Cardiac septum (tissue), 1 donor: ENCODE results near the gene TRAF3IP3. TPM values are rescaled to one million over a fixed set of nuclear protein-coding genes. Genes with fewer than 3 reads are reported as not detected.

Experiments used
- DNase-seq: peaks from one replicate; pipeline ENCODE4 v3.0.0-alpha.2; 2020; ENCODE audit warnings: low spot score
- intact Hi-C: fragments of 100-400 bp; cut with DNase I; formaldehyde crosslinking; loops from one replicate; pipeline ENCODE4 v1.14.0; 2022
- total RNA-seq: library from RNA; stranded (reverse); fragmentation: NEBNext Ultra II Directional; extraction: Animal tissue kit (Norgen Biotek cat#: 25700); gene quantifications from one replicate; pipeline ENCODE4 v1.2.1, GENCODE V29; 2021
- donor health status: DM: no; HTN: no; CAD: no.

Gene TRAF3IP3
- total RNA-seq, 1 donor from 2014 or later = 1.00 TPM

- DNase-seq = no peak
- intact Hi-C loops = no loop called here
Measured at GRCh38 chr1:209816923-209817322, 61.1 kb downstream of the TRAF3IP3 start.

- no peak for DNase-seq
- intact Hi-C loops = no loop called here
Measured at GRCh38 chr1:209817691-209818090, 61.8 kb downstream of the TRAF3IP3 start.

- intact Hi-C loops = no loop called here
- no peak for DNase-seq
Measured at GRCh38 chr1:209819058-209819457, 63.2 kb downstream of the TRAF3IP3 start.

- DNase-seq = no peak
- intact Hi-C loops = loop anchor here (10.0 kb wide), 1 partner anchor 246 kb away; no protein-coding TSS in a partner anchor
Measured at GRCh38 chr1:209820986-209821385, 65.1 kb downstream of the TRAF3IP3 start.

- no peak for DNase-seq
Measured at GRCh38 chr1:209822706-209823105, 66.9 kb downstream of the TRAF3IP3 start.

DNA sequence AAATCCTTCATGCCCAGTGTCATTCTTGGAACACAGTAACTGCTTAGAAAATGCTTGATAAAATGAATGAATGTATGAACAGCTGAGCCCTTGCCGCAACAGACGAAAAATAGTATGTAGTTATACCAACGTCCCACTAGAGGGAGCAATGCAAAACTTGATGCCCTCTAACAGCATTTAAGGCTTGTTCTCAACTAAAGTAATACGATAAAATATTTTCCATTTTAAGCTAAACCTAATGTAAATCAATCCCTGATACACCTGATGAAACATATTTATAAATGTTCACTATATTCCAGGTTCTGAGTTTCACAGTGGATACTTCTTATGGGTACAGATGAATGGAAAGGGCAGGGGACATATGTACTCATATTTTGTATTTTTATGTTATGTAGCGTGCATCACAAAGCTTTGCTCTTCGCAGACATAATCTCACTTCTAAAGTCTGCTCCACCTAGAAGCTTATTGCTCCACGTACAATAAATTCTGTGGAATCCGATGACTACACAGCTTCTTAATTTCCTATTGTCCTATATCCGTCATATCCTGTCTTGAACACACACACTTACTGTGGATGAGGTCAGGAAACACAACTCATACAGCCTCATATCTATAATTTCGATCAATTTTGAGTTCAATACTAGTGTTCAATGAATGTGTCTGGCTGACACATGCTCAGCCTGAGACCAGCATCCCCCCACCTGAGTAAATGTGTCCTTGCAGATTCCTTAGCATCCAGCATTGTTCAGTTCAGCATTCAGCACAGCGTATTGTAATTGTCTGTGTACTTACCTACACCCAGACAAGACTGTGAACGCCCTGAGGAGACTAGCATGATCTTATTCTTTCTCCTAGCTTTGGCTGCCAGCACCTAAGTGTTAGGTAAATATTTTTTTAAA lies 67.5 kb downstream of the TRAF3IP3 start:
- no peak for DNase-seq
- intact Hi-C loops = loop anchor here (10.0 kb wide), 1 partner anchor 249 kb away; no protein-coding TSS in a partner anchor

More at GRCh38 chr1:209822706-209823105, 66.9 kb downstream of the TRAF3IP3 start:
- intact Hi-C loops = loop anchor here (10.0 kb wide), 1 partner anchor 248 kb away; no protein-coding TSS in a partner anchor

DNA sequence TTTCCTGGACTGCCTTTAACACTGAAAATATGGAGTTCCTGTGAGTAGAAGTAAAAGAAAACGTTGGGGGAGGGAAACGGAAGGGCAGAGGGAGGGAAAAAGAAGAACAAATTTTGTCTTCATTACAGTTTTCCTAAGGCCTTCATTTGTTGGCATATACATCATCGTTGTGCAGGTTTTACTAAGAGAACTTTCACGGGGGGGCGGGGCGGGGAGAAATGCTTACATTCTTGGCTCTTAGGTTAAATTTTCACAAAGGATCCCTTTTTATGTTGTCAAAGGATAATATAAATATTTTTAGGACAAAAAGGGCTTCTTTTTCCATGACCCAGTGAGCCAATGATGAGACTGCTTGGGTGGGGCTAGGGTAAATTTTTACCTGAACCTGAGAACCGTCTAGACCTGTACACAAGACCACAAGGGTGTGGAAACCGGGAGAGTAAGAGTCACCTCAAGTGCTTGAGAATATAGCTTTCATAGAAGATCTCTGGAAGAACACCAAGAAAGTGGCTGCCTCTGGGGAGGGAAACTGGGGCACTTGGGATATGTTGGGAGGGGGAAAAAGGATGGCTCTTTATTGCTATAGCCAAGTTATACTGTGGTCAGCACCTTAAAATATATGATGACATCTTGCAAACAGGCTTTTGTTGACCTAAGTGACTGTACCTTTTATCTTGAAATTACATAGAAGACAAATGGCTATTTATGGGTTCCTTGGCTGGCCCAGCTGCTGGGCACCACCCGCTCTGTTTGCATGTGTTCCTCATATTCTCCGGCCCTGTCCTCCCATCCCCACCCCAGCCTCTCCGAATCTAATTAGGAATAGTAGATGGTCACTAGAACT lies 70.0 kb downstream of the TRAF3IP3 start:
- DNase-seq = no peak
- intact Hi-C loops = loop anchor here (5.0 to 10.0 kb wide), 2 partner anchors 59 to 251 kb away; no protein-coding TSS in a partner anchor

DNA sequence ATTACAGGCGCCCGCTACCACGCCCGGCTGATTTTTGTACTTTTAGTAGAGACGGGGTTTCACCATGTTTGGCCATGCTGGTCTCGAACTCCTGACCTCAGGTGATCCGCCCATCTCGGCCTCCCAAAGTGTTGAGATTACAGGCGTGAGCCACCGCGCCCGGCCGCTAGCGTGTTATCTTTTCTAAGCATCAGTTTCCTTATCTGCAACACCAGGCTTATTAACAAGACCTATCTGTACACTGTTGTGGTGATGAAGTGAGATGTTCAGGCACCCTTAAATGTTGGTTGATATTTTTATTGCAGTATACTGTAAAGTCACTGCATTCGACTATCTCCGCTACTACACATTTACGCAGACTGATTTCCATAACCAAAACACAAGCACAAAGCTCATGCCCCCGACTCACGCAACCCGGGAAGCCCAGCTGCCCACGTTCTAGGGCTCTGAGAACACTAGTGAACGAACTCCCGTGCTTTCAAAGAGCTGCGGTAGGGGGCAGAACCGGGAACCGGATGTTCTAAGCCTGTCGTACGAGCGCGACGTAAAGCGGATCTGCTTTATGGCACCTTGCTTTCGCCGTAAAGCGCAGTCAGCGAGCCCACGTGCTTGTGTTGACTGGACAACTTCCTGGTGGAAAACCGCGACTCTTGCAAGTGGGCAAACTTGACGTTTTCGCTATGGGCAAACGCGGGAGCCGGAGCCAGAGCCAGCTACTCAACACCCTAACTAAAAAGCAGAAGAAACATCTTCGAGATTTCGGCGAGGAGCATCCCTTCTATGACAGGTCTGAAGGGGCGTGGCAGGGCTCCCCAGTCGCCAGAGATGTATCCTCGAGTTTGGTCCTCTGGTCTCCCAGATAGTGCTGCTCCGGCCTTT lies 71.8 kb downstream of the TRAF3IP3 start, which contains the start of gene UTP25:
Gene UTP25 (plus strand): TSS at position 589 of the 879 bp plus-strand sequence. CDS start 92 bp downstream, at position 681.
- DNase-seq = peak; percentile 96
- intact Hi-C loops = loop anchor here (1.0 to 10.0 kb wide), 3 partner anchors 43 to 253 kb away; partner anchors contain the start of gene C1orf74

- DNase-seq = no peak
- intact Hi-C loops = loop anchor here (5.0 to 10.0 kb wide), 2 partner anchors 62 to 255 kb away; no protein-coding TSS in a partner anchor
Measured at GRCh38 chr1:209829716-209830115, 73.9 kb downstream of the TRAF3IP3 start.

DNA sequence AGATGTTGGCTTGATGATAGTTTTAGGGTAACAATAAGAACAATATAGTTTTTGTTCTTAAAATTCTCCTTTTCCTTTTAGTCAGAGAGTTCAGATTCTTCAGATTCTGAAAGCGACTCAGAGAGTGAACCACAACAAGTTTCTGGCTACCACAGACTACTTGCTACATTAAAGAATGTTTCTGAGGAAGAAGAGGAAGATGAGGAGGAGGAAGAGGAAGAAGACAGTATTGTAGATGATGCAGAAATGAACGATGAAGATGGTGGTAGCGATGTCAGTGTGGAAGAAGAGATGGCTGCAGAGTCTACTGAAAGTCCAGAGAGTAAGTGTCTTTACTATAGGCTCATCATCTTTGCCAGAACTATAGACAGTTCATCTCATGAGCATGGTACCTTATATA lies 74.9 kb downstream of the TRAF3IP3 start:
- intact Hi-C loops = no loop called here
- no peak for DNase-seq

DNA sequence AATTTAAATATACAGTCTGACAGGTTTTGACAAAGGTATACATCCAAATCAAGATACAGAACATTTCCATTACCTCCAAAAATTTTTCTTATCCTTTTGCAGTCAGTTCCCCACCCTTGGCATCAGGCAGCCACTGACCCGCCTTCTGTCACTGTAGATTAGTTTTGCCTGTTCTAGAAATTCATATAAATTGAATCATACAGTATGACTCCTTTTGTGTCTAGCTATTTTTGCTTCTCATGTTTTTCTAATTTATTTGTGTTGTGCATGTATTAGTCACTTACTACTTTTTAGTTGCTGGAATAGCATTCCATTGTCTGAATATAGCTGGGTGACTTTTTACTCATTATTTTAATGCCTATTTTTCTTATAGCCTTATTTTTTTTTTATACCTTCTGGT lies 75.8 kb downstream of the TRAF3IP3 start:
- no peak for DNase-seq
- intact Hi-C loops = no loop called here

Other genes starting within 250 kb of the TRAF3IP3 start
- gene CAMK1G, start 172.3 kb upstream of the TRAF3IP3 start, total RNA-seq = not detected
- gene LAMB3, start 103.6 kb upstream of the TRAF3IP3 start, total RNA-seq = 3.6 TPM
- gene G0S2, start 80.6 kb upstream of the TRAF3IP3 start, total RNA-seq = 246 TPM
- gene HSD11B1, start 51.2 kb upstream of the TRAF3IP3 start, total RNA-seq = 15.0 TPM
- 1.6 TPM for gene C1orf74, start 28.5 kb downstream of the TRAF3IP3 start, total RNA-seq
- 34.0 TPM for gene IRF6, start 50.1 kb downstream of the TRAF3IP3 start, total RNA-seq
- gene UTP25, start 71.9 kb downstream of the TRAF3IP3 start, total RNA-seq = 4.1 TPM
- 0.03 TPM for gene SYT14, start 182.2 kb downstream of the TRAF3IP3 start, total RNA-seq